ENCODE data around the gene ZMYND12.

DNA sequence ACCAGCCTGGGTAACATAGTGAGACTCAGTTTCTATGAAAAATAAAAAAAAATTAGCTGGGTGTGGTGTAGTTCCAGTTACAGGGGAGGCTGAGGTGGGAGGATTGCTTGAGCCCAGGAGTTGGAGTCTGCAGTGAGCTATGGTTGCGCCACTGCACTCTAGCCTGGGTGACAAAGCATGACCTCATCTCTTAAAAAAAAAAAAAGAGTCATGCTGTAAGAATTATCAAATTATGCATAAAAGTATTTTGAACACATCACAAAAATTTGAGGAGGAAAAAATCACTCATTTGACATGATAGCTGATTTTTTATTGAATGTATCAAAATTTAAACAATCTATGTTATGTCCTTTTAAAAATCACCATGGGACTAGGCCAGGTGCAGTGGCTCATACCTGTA is 25.1 kb upstream of the ZMYND12 start:
- TF ChIP-seq, protein P1, sequence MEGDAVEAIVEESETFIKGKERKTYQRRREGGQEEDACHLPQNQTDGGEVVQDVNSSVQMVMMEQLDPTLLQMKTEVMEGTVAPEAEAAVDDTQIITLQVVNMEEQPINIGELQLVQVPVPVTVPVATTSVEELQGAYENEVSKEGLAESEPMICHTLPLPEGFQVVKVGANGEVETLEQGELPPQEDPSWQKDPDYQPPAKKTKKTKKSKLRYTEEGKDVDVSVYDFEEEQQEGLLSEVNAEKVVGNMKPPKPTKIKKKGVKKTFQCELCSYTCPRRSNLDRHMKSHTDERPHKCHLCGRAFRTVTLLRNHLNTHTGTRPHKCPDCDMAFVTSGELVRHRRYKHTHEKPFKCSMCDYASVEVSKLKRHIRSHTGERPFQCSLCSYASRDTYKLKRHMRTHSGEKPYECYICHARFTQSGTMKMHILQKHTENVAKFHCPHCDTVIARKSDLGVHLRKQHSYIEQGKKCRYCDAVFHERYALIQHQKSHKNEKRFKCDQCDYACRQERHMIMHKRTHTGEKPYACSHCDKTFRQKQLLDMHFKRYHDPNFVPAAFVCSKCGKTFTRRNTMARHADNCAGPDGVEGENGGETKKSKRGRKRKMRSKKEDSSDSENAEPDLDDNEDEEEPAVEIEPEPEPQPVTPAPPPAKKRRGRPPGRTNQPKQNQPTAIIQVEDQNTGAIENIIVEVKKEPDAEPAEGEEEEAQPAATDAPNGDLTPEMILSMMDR (IDR thresholded peaks at IDR 0.05): no peak
- no peak for TF ChIP-seq POLR2A (IDR thresholded peaks at IDR 0.05)

Data from esophagus squamous epithelium (tissue), 4 donors.